Measurements from ENCODE around the gene NPTXR.
"Not testable (repeated sequence)": the region's sequence is repeated elsewhere in the genome, so short reads cannot be mapped to it uniquely, and the experiment has no call there.

Gene NPTXR

GRCh38 chr22:38823637-38824036 is 20.2 kb downstream of the NPTXR start:
- no peaks in the 10 kb centered on the region for H3K4me1 ChIP-seq (ENCODE audit: control insufficient read depth, insufficient read depth, low read length)
- no peaks in the 10 kb centered on the region for H3K9me3 ChIP-seq (ENCODE audit: control insufficient read depth, low read length)
- no peaks in the 10 kb centered on the region for H3K36me3 ChIP-seq (ENCODE audit: control insufficient read depth, insufficient read depth, low read length)
- H3K27me3 ChIP-seq (ENCODE audit: control insufficient read depth, insufficient read depth, low read length), result no peaks in the 10 kb centered on the region
- H3K9ac ChIP-seq (ENCODE audit: low read length), result no peak overlapping the region
- H3K4me3 ChIP-seq (ENCODE audit: low read length), result no peak overlapping the region

GRCh38 chr22:38823076-38823475 is 20.8 kb downstream of the NPTXR start:
- Histone ChIP-seq H3K4me3 (ENCODE audit: low read length) (no peak overlapping the region), H3K4me1 (ENCODE audit: control insufficient read depth, insufficient read depth, low read length) (no peaks in the 10 kb centered on the region), H3K27me3 (ENCODE audit: control insufficient read depth, insufficient read depth, low read length) (no peaks in the 10 kb centered on the region), H3K9me3 (ENCODE audit: control insufficient read depth, low read length) (no peaks in the 10 kb centered on the region), H3K9ac (ENCODE audit: low read length) (no peak overlapping the region), H3K36me3 (ENCODE audit: control insufficient read depth, insufficient read depth, low read length) (no peaks in the 10 kb centered on the region)

GRCh38 chr22:38820020-38820419 is 23.8 kb downstream of the NPTXR start:
- Histone ChIP-seq H3K9me3 (ENCODE audit: control insufficient read depth, low read length) (no peaks in the 10 kb centered on the region), H3K36me3 (ENCODE audit: control insufficient read depth, insufficient read depth, low read length) (no peaks in the 10 kb centered on the region), H3K4me3 (ENCODE audit: low read length) (no peak overlapping the region)

GRCh38 chr22:38819387-38819940 is 24.4 kb downstream of the NPTXR start:
- Histone ChIP-seq H3K27me3 (ENCODE audit: control insufficient read depth, insufficient read depth, low read length) (no peaks in the 10 kb centered on the region), H3K9ac (ENCODE audit: low read length) (no peak overlapping the region), H3K9me3 (ENCODE audit: control insufficient read depth, low read length) (no peaks in the 10 kb centered on the region), H3K4me3 (ENCODE audit: low read length) (no peak overlapping the region), H3K4me1 (ENCODE audit: control insufficient read depth, insufficient read depth, low read length) (no peaks in the 10 kb centered on the region), H3K36me3 (ENCODE audit: control insufficient read depth, insufficient read depth, low read length) (no peaks in the 10 kb centered on the region)

More at GRCh38 chr22:38820020-38820419, 23.8 kb downstream of the NPTXR start:
- H3K9ac ChIP-seq (ENCODE audit: low read length), result no peak overlapping the region
- H3K4me1 ChIP-seq (ENCODE audit: control insufficient read depth, insufficient read depth, low read length), result no peaks in the 10 kb centered on the region
- H3K27me3 ChIP-seq (ENCODE audit: control insufficient read depth, insufficient read depth, low read length), result no peaks in the 10 kb centered on the region

- no peaks in the 10 kb centered on the region for H3K4me1 ChIP-seq (ENCODE audit: control insufficient read depth, insufficient read depth, low read length)
- no peak overlapping the region for H3K9ac ChIP-seq (ENCODE audit: low read length)
- no peaks in the 10 kb centered on the region for H3K36me3 ChIP-seq (ENCODE audit: control insufficient read depth, insufficient read depth, low read length)
- no peaks in the 10 kb centered on the region for H3K9me3 ChIP-seq (ENCODE audit: control insufficient read depth, low read length)
- H3K4me3 ChIP-seq (ENCODE audit: low read length), result no peak overlapping the region
- no peaks in the 10 kb centered on the region for H3K27me3 ChIP-seq (ENCODE audit: control insufficient read depth, insufficient read depth, low read length)
Measured at GRCh38 chr22:38817196-38817595, 26.6 kb downstream of the NPTXR start.

GRCh38 chr22:38815842-38816241 is 28.0 kb downstream of the NPTXR start:
- Histone ChIP-seq H3K4me3 (ENCODE audit: low read length) (no peak overlapping the region), H3K36me3 (ENCODE audit: control insufficient read depth, insufficient read depth, low read length) (no peaks in the 10 kb centered on the region), H3K4me1 (ENCODE audit: control insufficient read depth, insufficient read depth, low read length) (no peaks in the 10 kb centered on the region), H3K27me3 (ENCODE audit: control insufficient read depth, insufficient read depth, low read length) (no peaks in the 10 kb centered on the region), H3K9ac (ENCODE audit: low read length) (no peak overlapping the region), H3K9me3 (ENCODE audit: control insufficient read depth, low read length) (no peaks in the 10 kb centered on the region)

GRCh38 chr22:38811241-38811640 is 32.6 kb downstream of the NPTXR start:
- H3K4me3 ChIP-seq (ENCODE audit: low read length), result no peak overlapping the region

GRCh38 chr22:38805041-38805593 is 38.7 kb downstream of the NPTXR start:
- not testable (repeated sequence) for H3K4me3 ChIP-seq (ENCODE audit: low read length); H3K9ac ChIP-seq (ENCODE audit: low read length); H3K36me3 ChIP-seq (ENCODE audit: control insufficient read depth, insufficient read depth, low read length); H3K27me3 ChIP-seq (ENCODE audit: control insufficient read depth, insufficient read depth, low read length); H3K9me3 ChIP-seq (ENCODE audit: control insufficient read depth, low read length); H3K4me1 ChIP-seq (ENCODE audit: control insufficient read depth, insufficient read depth, low read length)

More at GRCh38 chr22:38811241-38811640, 32.6 kb downstream of the NPTXR start:
- H3K4me1 ChIP-seq (ENCODE audit: control insufficient read depth, insufficient read depth, low read length), result no peaks in the 10 kb centered on the region
- no peaks in the 10 kb centered on the region for H3K9me3 ChIP-seq (ENCODE audit: control insufficient read depth, low read length)
- H3K36me3 ChIP-seq (ENCODE audit: control insufficient read depth, insufficient read depth, low read length), result no peaks in the 10 kb centered on the region
- no peak overlapping the region for H3K9ac ChIP-seq (ENCODE audit: low read length)
- no peaks in the 10 kb centered on the region for H3K27me3 ChIP-seq (ENCODE audit: control insufficient read depth, insufficient read depth, low read length)

- peaks cover 4% of the 10 kb centered on the region for H3K27me3 ChIP-seq (ENCODE audit: control insufficient read depth, insufficient read depth, low read length)
- no peaks in the 10 kb centered on the region for H3K36me3 ChIP-seq (ENCODE audit: control insufficient read depth, insufficient read depth, low read length)
- H3K4me3 ChIP-seq (ENCODE audit: low read length), result no peak overlapping the region
- H3K9me3 ChIP-seq (ENCODE audit: control insufficient read depth, low read length), result no peaks in the 10 kb centered on the region
- no peaks in the 10 kb centered on the region for H3K4me1 ChIP-seq (ENCODE audit: control insufficient read depth, insufficient read depth, low read length)
- H3K9ac ChIP-seq (ENCODE audit: low read length), result no peak overlapping the region
Measured at GRCh38 chr22:38802671-38803121, 41.1 kb downstream of the NPTXR start.

GRCh38 chr22:38799265-38800002 is 44.4 kb downstream of the NPTXR start:
- H3K9ac ChIP-seq (ENCODE audit: low read length), result no peak overlapping the region
- no peaks in the 10 kb centered on the region for H3K9me3 ChIP-seq (ENCODE audit: control insufficient read depth, low read length)
- H3K36me3 ChIP-seq (ENCODE audit: control insufficient read depth, insufficient read depth, low read length), result no peaks in the 10 kb centered on the region
- H3K27me3 ChIP-seq (ENCODE audit: control insufficient read depth, insufficient read depth, low read length), result peaks cover 7% of the 10 kb centered on the region
- peaks cover 1% of the 10 kb centered on the region for H3K4me1 ChIP-seq (ENCODE audit: control insufficient read depth, insufficient read depth, low read length)
- no peak overlapping the region for H3K4me3 ChIP-seq (ENCODE audit: low read length)

- H3K9me3 ChIP-seq (ENCODE audit: control insufficient read depth, low read length), result no peaks in the 10 kb centered on the region
- H3K9ac ChIP-seq (ENCODE audit: low read length), result no peak overlapping the region
- H3K4me1 ChIP-seq (ENCODE audit: control insufficient read depth, insufficient read depth, low read length), result peaks cover 4% of the 10 kb centered on the region
- H3K27me3 ChIP-seq (ENCODE audit: control insufficient read depth, insufficient read depth, low read length), result peaks cover 7% of the 10 kb centered on the region
- no peaks in the 10 kb centered on the region for H3K36me3 ChIP-seq (ENCODE audit: control insufficient read depth, insufficient read depth, low read length)
- no peak overlapping the region for H3K4me3 ChIP-seq (ENCODE audit: low read length)
Measured at GRCh38 chr22:38798496-38798895, 45.3 kb downstream of the NPTXR start.

GRCh38 chr22:38796262-38796957 is 47.4 kb downstream of the NPTXR start:
- Histone ChIP-seq H3K36me3 (ENCODE audit: control insufficient read depth, insufficient read depth, low read length) (no peaks in the 10 kb centered on the region), H3K4me3 (ENCODE audit: low read length) (no peak overlapping the region), H3K4me1 (ENCODE audit: control insufficient read depth, insufficient read depth, low read length) (peaks cover 4% of the 10 kb centered on the region), H3K27me3 (ENCODE audit: control insufficient read depth, insufficient read depth, low read length) (peaks cover 3% of the 10 kb centered on the region), H3K9ac (ENCODE audit: low read length) (no peak overlapping the region), H3K9me3 (ENCODE audit: control insufficient read depth, low read length) (no peaks in the 10 kb centered on the region)

All from mucosa of stomach (tissue), 1 donor.